ENCODE results near the gene TNS3. TPM values are rescaled to one million over a fixed set of nuclear protein-coding genes. Genes with fewer than 3 reads are reported as not detected.

Gene TNS3
- total and polyA plus RNA-seq, 10 of the 15 experiments (the other 5 are each of a cell fraction or from before 2014, with no cell fraction given) = 0.27 to 2.7 (median 0.79) TPM

GRCh38 chr7:47370461-47371042 lies 211.4 kb downstream of the TNS3 start:
- Histone ChIP-seq H3K79me2 (ENCODE audit: control insufficient read depth, insufficient read depth, low read length) (no peaks in the 10 kb centered on the region), H3K36me3 (ENCODE audit: control insufficient read depth in 2 of 2, insufficient read depth in 2 of 2, low read length in 1 of 2) (no peaks in the 10 kb centered on the region), H3K4me3 (no peak overlapping the region), H3K9me3 (replicated peaks; ENCODE audit: control insufficient read depth, insufficient read depth, low read length) (no peaks in the 10 kb centered on the region), H3K9ac (ENCODE audit: control insufficient read depth, insufficient read depth, low read length) (no peak overlapping the region), H4K20me1 (ENCODE audit: control insufficient read depth, insufficient read depth) (no peaks in the 10 kb centered on the region), H3K27ac (ENCODE audit: control insufficient read depth, insufficient read depth) (no peak overlapping the region), H3K4me2 (ENCODE audit: control insufficient read depth, insufficient read depth) (no peak overlapping the region), H2AFZ (ENCODE audit: control insufficient read depth, low read depth, low read length) (no peak overlapping the region), H3K27me3 (replicated peaks in 1 of 2; ENCODE audit: control insufficient read depth in 2 of 2, insufficient read depth in 2 of 2, low read length in 1 of 2) (no peaks in the 10 kb centered on the region), H3K4me1 (ENCODE audit: control insufficient read depth, insufficient read depth, low read length) (no peaks in the 10 kb centered on the region)
- ATAC-seq (no peak), DNase-seq (ENCODE audit: low read depth, low spot score) (no peak), FAIRE-seq (no peak)
- intact Hi-C loops (cut with micrococcal nuclease; ENCODE audit: unreplicated experiment) (no loop called here), in situ Hi-C loops (cut with MboI) (no loop called here)
- CTCF ChIA-PET = no interaction called here
- SMC1A ChIA-PET (ENCODE audit: uncharacterized antibody, unreplicated experiment) = no interaction called here
- BruUV-seq (replicated peaks) = no TSS peak
- POLR2A ChIA-PET = no interaction called here
- 61% methylated on average over 15 of the region's 15 CpGs for WGBS (ENCODE audit: insufficient coverage, insufficient replicate concordance, low lambda C conversion rate, missing lambda C conversion rate)
- RAD21 ChIA-PET (ENCODE audit: unreplicated experiment) = no interaction called here
- TF ChIP-seq TCF12 (IDR thresholded peaks at IDR 0.05; ENCODE audit: low read depth, low read length) (no peak), SIX5 (IDR thresholded peaks at IDR 0.05; ENCODE audit: low read depth, low read length, severe bottlenecking) (no peak), E2F8 (IDR thresholded peaks at IDR 0.05; ENCODE audit: low read depth, partially characterized antibody) (no peak), CHD2 (IDR thresholded peaks at IDR 0.05; ENCODE audit: borderline replicate concordance, low read depth, low read length) (no peak), GABPA (IDR thresholded peaks at IDR 0.05; ENCODE audit: low read depth) (no peak), ASH2L (IDR thresholded peaks at IDR 0.05; ENCODE audit: borderline replicate concordance, low read depth) (no peak), STAT1 (conservative IDR thresholded peaks at IDR 0.05) (no peak)
- TF ChIP-seq, protein P1, sequence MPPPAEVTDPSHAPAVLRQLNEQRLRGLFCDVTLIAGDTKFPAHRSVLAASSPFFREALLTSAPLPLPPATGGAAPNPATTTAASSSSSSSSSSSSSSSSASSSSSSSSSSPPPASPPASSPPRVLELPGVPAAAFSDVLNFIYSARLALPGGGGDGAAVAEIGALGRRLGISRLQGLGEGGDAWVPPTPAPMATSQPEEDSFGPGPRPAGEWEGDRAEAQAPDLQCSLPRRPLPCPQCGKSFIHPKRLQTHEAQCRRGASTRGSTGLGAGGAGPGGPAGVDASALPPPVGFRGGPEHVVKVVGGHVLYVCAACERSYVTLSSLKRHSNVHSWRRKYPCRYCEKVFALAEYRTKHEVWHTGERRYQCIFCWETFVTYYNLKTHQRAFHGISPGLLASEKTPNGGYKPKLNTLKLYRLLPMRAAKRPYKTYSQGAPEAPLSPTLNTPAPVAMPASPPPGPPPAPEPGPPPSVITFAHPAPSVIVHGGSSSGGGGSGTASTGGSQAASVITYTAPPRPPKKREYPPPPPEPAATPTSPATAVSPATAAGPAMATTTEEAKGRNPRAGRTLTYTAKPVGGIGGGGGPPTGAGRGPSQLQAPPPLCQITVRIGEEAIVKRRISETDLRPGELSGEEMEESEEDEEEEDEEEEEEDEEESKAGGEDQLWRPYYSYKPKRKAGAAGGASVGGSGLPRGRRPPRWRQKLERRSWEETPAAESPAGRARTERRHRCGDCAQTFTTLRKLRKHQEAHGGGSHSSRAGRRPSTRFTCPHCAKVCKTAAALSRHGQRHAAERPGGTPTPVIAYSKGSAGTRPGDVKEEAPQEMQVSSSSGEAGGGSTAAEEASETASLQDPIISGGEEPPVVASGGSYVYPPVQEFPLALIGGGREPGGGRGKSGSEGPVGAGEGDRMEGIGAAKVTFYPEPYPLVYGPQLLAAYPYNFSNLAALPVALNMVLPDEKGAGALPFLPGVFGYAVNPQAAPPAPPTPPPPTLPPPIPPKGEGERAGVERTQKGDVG (CRISPR knock-in tag; IDR thresholded peaks at IDR 0.05) = no peak
- TF ChIP-seq, protein P2, sequence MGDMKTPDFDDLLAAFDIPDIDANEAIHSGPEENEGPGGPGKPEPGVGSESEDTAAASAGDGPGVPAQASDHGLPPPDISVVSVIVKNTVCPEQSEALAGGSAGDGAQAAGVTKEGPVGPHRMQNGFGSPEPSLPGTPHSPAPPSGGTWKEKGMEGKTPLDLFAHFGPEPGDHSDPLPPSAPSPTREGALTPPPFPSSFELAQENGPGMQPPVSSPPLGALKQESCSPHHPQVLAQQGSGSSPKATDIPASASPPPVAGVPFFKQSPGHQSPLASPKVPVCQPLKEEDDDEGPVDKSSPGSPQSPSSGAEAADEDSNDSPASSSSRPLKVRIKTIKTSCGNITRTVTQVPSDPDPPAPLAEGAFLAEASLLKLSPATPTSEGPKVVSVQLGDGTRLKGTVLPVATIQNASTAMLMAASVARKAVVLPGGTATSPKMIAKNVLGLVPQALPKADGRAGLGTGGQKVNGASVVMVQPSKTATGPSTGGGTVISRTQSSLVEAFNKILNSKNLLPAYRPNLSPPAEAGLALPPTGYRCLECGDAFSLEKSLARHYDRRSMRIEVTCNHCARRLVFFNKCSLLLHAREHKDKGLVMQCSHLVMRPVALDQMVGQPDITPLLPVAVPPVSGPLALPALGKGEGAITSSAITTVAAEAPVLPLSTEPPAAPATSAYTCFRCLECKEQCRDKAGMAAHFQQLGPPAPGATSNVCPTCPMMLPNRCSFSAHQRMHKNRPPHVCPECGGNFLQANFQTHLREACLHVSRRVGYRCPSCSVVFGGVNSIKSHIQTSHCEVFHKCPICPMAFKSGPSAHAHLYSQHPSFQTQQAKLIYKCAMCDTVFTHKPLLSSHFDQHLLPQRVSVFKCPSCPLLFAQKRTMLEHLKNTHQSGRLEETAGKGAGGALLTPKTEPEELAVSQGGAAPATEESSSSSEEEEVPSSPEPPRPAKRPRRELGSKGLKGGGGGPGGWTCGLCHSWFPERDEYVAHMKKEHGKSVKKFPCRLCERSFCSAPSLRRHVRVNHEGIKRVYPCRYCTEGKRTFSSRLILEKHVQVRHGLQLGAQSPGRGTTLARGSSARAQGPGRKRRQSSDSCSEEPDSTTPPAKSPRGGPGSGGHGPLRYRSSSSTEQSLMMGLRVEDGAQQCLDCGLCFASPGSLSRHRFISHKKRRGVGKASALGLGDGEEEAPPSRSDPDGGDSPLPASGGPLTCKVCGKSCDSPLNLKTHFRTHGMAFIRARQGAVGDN (IDR thresholded peaks at IDR 0.05) = no peak

Data from GM12878 (cell line).